Amniotic stem cell (primary cell): ENCODE measurements around the gene TMEM235.

Source experiments
- DNase-seq: peaks from one replicate; lab custom pipeline; 2025; lab: John Stamatoyannopoulos, UW

TMEM235 gene

GRCh38 chr17:78272181-78272913 is 40.9 kb downstream of the TMEM235 start:
- no peak for DNase-seq

- DNase-seq: no peak
These were observed 41.5 kb downstream of the TMEM235 start for GRCh38 chr17:78272914-78273258.

GRCh38 chr17:78273813-78274212 is 42.4 kb downstream of the TMEM235 start:
- DNase-seq: no peak

GRCh38 chr17:78275355-78275754 is 43.9 kb downstream of the TMEM235 start:
- DNase-seq: no peak

GRCh38 chr17:78276098-78276887 is 44.9 kb downstream of the TMEM235 start:
- no peak for DNase-seq

- no peak for DNase-seq
These were observed 46.8 kb downstream of the TMEM235 start for GRCh38 chr17:78278139-78278741.

- no peak for DNase-seq
These were observed 48.0 kb downstream of the TMEM235 start for GRCh38 chr17:78279360-78279990.

GRCh38 chr17:78281249-78281845 is 49.9 kb downstream of the TMEM235 start:
- no peak for DNase-seq

GRCh38 chr17:78284146-78284545 is 52.7 kb downstream of the TMEM235 start:
- no peak for DNase-seq

GRCh38 chr17:78289004-78289403 is 57.6 kb downstream of the TMEM235 start:
- DNase-seq: no peak

- peak; percentile 72 for DNase-seq
These were observed 58.5 kb downstream of the TMEM235 start for GRCh38 chr17:78289802-78290363.
